SIG-M5 treated with dmso at 0.1 percent for 504 hours (cell line): Measurements from ENCODE around the gene ZNF573.
"Not testable (repeated sequence)": the region's sequence is repeated elsewhere in the genome, so short reads cannot be mapped to it uniquely, and the experiment has no call there.

Experiments used
- DNase-seq: peaks from one replicate; lab custom pipeline; 2025; ENCODE audit not compliant: unreplicated experiment; lab: John Stamatoyannopoulos, UW

Gene ZNF573

DNA sequence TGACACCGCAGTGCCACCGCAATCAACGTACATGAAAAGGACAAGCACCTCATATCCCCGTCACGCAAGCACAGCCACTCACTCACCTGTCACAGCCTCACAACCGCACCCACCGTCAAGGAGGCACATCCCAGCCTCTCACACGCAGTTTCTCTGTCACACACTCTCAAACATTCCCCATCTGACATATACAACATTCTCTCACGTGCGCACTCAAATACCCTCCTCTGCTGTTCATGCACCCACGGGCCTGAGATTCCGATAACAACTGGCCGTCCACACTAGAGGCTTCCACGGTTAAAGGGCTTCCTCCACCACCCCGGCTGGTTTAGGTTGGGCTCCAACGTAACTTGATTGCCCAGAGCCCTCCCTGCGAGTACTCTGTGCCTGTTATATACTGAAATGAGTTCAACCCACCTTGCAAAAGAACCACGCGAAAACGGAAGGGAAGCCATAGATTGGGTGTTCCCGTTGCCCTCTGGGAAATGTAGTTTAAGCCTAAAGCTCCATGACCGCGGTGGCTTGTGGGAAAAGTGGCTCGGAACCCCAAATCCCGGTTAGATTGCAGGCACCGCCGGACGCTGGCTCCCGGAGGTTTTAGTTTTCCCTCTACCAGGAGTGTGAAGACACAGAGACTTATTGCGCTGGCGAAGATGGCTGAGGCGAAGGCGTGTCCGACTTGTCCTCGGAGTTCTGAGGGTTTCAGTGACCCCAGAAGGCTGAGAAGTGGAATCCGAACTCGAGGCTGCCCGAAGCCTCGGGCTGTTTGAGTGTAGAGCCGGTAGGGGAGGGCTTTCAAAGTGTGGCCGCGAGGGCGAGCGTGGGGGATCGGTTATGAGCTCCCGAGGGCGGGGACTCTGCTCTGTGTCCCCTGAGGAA, at the start of gene ZNF573:
ZNF573 (minus strand) TSS at position 460 of the 879 bp plus-strand sequence. CDS start 5,857 bp downstream, outside the sequence.
- DNase-seq, result peak; percentile 79

DNA sequence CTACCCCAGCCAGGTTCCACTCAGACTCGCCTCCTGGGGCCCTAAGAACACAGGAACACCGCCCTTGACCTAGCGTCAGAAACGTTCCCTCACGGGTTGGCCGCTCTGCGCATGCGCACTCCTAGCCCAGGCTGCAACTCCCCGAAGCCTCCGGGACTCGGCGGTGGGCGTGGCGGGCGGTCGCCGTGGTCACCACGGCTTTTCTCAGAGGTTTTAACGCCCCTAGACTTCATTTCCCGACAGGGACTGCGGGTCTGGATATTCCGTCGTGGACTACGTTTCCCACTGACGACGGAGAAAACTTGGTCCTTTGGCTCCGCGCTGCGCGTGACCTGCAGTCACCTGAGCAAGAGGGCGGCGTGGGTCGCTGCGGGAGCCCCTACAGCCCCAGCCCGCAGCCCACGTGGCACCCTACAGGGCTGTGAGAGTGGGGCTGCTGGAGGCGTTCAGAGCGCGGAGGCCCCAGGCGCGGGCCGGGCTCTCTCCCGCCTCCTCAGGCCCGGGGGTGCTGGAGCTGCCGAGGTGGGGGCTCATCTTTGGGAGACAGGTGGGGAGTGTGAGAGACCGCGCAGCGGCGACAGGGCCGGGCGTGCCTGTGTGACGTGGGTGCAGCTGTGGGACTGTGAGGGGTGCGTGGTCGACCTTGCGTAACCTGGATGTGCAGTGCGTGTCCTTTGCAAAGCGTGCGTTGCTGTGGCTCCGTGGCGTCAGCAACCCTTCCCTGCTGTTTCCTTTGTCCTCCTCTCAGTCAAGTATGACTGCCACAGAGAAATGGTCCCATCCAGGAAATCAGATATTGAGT, 38.0 kb upstream of the ZNF573 start:
- no peak for DNase-seq

DNA sequence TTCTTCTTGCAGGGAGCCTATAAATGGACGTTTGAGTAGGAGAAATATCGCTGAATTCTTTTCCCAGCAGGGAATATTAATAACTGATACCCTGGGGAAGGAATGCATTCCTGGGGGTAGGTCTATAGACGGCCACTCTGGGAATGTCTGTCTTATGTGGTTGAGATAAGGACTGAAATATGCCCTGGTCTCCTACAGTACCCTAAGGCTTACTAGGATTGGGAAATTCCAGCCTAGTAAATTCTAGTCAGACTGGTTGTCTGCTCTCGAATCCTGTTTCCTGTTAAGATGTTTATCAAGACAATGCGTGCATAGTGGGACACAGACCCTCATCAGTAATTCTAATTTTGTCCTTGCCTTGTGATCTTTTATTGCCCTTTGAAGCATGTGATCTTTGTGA, 36.2 kb upstream of the ZNF573 start:
- not testable (repeated sequence) for DNase-seq

DNA sequence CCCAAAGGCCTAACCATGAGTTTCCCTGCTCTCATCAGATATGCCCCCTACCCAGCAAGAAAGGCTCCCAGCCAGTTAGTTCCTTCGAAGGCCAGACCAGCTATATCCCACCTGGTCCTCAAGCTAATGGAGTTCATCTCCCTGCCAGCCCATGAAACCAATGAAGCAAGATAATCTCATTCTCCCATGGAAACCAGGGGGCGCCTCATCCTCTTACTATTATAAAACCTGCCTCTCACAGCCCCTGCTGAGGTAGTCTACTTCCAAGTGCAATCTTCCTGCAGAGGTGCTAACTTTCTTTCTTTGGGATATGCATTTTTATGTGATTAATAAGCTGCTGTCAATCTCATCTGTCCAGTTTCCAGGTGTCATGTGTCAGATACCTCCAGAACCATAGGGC, 34.0 kb upstream of the ZNF573 start:
- DNase-seq, result no peak

DNA sequence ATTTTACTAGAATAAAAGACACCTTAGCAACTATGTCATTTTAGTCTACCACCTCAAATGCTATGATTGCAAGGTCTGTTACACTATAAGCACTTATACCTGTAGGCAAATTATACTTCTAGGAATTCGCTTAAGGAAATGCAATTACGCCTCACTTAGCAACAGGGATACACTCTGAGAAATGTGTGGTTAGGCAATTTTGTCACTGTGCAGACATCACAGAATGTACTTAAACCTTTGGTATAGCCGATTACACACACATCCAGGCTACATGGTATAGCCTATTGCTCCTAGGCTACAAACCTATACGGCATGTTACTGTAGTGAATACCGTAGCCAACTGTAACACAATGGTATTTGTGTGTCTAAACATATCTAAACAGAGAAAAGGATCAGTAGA, 30.0 kb upstream of the ZNF573 start:
- DNase-seq, result no peak

DNA sequence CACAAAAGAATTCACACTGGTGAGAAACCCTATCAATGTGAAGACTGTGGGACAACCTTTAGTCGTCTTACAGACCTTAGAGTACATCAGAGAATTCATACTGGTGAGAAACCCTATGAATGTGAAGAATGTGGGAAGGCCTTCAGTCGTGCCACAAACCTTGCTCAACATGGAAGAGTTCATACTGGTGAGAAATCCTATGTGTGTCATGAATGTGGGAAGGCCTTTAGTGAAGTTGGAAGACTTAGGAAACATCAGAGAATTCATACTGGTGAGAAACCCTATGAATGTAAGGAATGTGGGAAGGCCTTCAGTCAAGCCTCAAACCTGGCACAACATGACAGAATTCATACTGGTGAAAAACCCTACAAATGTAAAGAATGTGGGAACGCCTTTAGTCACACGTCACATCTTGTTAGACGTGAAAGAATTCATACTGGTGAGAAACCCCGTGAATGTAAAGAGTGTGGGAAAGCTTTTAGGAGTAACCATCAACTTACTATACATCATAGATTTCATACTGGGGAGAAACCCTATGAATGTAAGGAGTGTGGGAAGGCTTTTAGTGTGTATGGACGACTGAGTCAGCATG, 24.0 kb upstream of the ZNF573 start:
- no peak for DNase-seq

DNA sequence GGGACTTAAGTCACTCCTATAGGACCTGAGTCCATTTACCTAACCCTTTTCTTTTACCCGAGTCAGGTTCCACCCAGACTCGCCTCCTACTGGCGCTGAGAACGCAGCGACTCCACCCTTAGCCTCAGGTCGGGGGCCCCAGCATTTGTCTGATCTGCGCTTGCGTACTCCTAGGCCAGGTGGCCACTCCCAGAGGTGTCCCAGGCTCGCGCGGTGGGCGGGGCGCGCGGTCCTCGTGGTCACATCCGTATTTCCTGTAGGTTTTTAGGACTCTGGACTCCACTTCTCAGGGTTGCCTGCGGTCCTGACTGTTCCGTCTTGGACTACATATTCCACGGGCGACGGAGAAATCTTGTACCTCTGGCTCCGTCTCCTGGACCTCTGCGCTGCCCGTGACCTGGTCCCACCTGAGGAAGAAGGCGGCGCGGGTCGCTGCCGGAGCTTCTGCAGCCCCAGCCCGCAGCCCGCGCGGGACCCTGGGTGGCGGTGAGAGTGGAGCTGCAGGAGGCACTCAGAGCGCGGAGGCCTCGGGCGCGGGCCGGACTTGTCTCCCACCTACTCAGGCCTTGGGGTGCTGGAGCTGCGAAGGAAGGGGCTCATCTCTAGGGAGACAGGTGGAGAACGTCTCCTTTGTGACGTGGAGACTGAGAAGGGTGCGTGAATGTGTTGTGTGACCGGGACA, 11.0 kb upstream of the ZNF573 start:
- no peak for DNase-seq

DNA sequence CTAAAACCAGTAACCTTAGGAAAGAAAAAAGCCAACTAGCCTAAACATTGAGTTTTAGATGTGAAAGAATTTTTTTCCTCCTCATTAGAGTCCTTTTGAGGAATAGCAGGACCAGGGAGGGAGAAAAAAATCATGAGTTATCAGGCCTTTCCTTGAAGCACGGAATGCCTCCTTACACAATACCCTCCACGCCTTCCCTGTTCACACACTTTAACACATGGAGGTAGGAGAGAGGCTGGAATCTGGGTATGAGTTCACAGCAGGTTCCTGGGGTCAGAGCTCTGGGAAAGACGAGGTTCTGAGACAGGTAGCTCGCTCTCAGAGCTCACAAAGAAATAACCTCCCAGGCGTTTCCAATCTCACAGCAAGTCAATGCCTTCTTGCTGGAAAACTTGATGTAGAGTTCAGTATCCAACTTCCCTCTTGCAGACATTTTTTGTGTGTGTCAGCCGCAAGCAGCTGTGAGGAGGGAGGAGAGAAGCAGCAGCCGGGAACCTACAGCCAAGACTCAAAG, 716 bp downstream of the ZNF573 start:
- DNase-seq, result no peak

DNA sequence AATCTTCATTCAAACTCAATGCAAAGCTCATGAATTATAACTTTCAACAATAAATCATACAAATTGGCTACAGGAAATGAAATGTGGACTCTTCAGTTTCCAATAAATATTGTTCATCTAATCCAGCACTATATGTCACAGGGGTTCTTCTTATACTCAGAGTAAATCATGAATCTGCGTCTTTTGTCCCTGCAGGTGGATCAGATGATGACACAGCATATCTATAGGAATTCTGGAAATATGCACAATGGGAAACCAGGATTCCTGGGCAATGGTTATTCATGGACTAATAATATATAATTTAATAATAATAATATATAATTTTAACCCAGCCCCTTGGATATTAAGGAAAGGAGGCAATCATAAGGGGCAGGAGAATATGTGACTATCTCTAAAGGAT, 8.4 kb downstream of the ZNF573 start:
- DNase-seq, result no peak

DNA sequence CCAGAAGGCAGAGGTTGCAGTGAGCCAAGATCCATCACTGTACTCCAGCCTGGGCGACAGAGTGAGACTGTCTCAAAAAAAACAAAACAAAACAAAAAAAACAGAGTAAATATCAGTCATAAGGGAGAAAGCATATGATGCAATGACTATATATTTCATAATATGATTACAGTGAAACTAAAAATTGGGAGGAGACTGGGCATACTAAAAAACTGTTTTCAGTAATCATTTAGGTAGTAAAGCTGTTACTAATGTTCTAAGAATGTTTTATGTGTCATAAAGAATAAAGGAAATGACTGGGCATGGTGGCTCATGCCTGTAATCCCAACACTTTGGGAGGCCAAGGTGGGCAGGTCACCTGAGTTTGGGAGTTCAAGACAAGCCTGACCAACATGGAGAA, 15.9 kb downstream of the ZNF573 start:
- DNase-seq, result no peak

DNA sequence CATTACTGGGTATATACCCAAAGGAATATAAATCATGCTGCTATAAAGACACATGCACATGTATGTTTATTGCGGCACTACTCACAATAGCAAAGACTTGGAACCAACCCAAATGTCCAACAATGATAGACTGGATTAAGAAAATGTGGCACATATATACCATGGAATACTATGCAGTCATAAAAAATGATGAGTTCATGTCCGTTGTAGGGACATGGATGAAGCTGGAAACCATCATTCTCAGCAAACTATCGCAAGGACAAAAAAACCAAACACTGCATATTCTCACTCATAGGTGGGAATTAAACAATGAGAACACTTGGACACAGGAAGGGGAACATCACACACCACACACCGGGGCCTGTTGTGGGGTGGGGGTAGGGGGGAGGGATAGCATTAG, 21.7 kb downstream of the ZNF573 start:
- not testable (repeated sequence) for DNase-seq

DNA sequence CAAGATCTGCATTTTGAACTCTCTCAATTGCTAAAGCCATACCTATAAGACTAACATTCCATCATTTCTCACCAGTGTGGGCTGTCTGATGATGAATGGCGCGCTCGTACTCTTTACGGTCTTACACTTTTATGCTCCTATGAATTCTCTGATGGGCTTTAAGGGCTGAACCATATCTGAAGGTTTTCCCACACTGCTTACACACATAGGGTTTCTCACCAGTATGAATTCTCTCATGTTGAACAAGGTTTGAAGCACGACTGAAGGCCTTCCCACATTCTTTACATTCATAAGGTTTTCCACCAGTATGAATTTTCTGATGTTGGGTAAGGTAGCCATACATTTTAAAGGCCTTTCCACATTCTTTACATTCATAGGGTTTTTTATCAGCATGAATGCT, 41.0 kb downstream of the ZNF573 start:
- no peak for DNase-seq

DNA sequence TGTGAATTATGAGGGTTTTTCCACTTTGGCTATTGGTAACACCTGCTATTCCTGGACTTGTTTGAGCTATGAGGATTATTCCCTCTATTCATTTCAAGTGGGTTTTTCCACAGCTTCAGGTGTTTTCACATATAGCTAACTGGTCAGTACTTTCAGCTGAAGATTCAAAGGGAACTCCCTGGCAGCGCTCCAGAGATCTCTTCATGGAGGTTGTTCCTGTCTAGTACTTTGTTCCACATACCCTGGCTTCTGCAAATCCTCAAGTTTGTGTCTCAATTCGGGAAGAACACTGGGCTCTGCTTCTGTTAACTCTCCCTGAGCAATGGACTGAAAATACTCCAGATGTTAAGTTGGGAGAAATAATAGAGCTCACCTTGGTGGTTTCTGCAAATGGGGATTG, 54.2 kb downstream of the ZNF573 start:
- no peak for DNase-seq

DNA sequence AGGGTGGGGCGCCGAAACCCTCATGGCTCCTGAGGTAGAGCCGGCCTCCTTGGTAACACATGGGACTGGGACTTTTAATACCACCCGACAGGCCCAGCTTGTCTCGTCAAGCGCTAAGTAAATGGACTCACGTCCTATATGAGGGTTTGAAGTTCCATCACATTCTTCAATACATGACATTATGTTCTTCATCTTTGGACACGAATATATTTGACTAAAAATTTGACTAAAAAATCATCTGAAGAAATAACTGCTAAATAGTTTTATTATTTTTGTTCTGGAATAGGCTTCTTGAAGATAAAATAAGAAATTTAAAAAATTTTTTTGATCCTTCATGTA, 59.5 kb downstream of the ZNF573 start:
- no peak for DNase-seq

DNA sequence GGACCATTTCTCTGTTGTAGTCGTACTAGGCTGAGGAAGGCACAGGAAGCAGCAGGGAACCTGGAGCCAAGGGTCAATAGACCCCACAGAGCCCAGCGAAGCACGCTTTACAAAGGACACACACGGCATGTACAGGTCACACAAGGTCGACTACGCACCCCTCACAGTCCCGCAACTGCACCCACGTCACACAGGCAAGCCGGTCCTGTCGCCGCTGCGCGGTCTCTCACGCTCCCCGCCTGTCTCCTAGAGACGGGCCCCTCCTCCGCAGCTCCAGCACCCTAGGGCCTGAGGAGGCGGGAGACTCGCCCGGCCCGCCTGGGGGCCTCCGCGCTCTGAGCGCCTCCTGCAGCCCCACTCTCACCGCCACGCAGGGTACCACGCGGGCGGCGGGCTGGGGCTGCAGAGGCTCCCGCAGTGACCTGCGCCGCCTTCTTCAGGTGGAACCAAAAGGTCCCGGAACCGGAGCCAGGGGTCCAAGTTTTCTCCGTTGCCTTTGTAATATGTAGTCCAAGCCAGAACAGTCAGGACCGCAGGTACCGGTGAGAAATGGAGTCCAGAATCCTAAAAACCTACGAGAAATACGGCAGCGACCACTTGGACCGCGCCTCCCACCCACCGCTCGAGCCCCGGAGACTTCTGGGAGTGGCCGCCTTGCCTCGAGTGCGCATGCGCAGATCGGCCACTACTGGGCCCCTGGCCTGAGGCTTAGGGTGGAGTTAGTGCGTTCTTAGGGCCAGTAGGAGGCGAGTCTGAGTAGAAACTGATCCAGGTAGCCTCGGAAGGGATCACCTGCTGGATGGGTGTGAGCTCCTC, 60.1 kb downstream of the ZNF573 start, which contains the start of gene ZNF607:
ZNF607 (minus strand) TSS at position 651 of the 816 bp plus-strand sequence. CDS start 8,143 bp downstream, outside the sequence.
- peak; percentile 33 for DNase-seq

DNA sequence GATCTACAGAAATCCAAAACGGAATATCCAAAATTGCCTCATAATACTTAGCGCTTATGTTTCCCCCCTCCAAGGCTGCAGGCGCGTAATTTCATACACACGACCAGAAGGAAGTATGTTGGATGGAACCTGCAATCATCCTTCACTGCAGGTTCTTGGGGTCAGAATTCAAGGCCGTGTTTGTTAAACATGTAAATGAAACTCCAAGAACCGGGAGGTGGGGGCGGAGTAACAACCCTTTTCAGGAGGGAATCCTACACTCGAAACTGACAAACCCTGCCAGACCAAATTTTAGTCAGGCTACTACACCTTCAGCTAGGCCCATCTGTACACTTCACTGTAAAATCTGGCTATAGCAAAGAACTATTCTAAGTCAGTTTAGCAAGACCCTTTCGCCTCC, 61.1 kb downstream of the ZNF573 start:
- no peak for DNase-seq

DNA sequence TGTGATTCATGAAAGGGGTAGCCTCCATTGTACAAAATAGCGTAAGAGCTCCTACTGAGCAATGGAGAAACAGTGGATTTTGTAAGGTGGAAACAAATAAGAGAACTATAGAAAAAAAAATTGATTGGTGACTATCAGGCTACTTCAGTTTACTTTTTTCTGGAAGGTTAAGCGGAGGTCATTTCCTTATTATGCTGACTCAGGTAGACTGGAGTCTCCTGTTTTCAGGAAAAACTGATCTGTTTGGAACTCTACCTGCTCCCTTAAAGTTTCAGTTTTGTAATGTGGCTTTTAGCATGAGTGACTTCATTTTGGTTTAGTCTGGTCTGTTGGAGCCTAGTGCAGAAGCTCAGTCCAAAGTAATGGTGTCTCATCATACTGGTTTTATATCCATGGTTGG, 63.2 kb downstream of the ZNF573 start:
- DNase-seq, result no peak

DNA sequence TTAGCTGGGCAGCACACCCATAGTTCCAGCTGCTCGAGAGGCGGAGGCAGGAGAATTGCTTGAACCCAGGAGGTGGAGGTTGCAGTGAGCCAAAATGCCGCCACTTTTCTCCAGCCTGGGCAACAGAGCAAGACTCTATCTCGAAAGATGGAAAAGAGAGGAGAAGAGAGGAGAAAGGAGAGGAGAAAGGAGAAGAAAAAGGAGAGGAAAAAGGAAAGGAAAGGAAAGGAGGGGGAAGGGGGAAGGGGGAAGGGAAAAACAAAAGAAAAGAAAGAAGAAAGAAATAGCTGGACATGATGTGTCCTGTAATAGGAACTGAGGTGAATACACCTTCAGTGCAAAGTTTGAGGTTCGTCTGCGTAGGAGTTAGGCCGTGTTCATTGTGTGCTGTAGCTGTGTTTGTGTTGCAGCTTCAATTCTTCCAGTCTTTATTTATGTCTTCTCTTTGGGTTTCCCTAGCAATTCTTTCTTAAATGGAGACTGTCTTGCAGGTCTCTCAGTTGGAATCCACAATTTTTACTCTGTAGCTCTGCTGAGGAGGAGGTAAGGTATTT, 73.3 kb downstream of the ZNF573 start:
- DNase-seq, result no peak

DNA sequence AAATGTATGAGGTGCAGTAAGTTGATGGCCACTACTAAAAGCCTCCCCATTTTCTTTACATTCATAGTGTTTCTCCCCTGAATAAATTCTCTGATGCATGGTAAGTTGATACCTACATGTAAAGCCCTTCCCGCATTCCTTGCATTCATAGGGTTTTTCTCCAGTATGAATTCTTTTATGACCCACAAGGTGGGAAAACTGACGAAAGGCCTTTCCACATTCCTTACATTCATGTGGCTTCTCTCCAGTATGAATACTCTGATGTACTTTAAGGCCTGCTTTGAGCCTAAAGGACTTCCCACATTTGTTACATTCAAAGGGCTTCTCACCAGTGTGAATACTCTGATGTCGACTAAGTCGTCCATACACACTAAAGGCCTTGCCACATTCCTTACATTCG, 80.3 kb downstream of the ZNF573 start:
- no peak for DNase-seq

DNA sequence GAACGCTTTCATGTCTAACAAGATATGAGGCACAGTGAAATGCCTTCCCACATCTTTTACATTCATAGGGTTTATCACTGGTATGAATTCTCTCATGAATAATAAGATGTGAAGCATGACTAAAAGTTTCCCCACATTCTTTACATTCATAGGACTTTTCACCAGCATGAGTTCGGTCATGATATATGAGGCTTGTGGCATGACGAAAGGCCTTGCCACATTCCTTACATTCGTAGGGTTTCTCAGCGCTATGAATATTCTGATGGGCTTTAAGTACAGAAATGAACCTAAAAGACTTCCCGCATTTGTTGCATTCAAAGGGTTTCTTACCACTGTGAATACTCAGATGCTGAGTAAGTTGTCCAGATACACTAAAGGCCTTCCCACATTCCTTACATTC, 81.2 kb downstream of the ZNF573 start:
- DNase-seq, result no peak
